ENCODE results near the gene PROK1. TPM values are rescaled to one million over a fixed set of nuclear protein-coding genes. Genes with fewer than 3 reads are reported as not detected.

Gene PROK1
- polyA plus RNA-seq, 3 donors: not detected

GRCh38 chr1:110471131-110471530 is 20.2 kb downstream of the PROK1 start:
- Histone ChIP-seq H3K4me3 (replicated peaks in 1 of 3; ENCODE audit: low read depth in 2 of 3, low read length in 3 of 3) (no peak overlapping the region), H4K20me1 (ENCODE audit: insufficient read depth, low read length) (no peaks in the 10 kb centered on the region), H3K27ac (ENCODE audit: low read depth in 1 of 2, low read length in 2 of 2) (no peak overlapping the region), H3K27me3 (ENCODE audit: control insufficient read depth in 2 of 2, insufficient read depth in 2 of 2, low read length in 2 of 2) (no peaks in the 10 kb centered on the region), H3K4me1 (ENCODE audit: control insufficient read depth in 1 of 2, insufficient read depth in 2 of 2, low read length in 2 of 2) (no peaks in the 10 kb centered on the region), H3K9ac (ENCODE audit: insufficient read depth, low read length, poor library complexity, severe bottlenecking) (no peak overlapping the region), H3K9me3 (replicated peaks in 1 of 2; ENCODE audit: control insufficient read depth in 1 of 2, insufficient read depth in 1 of 2, low read length in 2 of 2) (no peaks in the 10 kb centered on the region), H3K36me3 (replicated peaks in 1 of 2; ENCODE audit: control insufficient read depth in 1 of 2, insufficient read depth in 2 of 2, low read length in 2 of 2) (no peaks in the 10 kb centered on the region), H3K79me2 (ENCODE audit: insufficient read depth, low read length) (no peaks in the 10 kb centered on the region), H2AFZ (ENCODE audit: insufficient read depth, low read depth, low read length, poor library complexity, severe bottlenecking) (no peak overlapping the region), H3K4me2 (replicated peaks; ENCODE audit: extremely low read depth, low read length, poor library complexity, severe bottlenecking) (no peak overlapping the region)
- Mint-ChIP-seq H3K27me3 (ENCODE audit: low read depth in 3 of 3) (peaks cover 0 to 5% (median 1%) of the 10 kb centered on the region in 3 donors), H3K36me3 (no peaks in the 10 kb centered on the region), H3K27ac (no peak overlapping the region), H3K4me3 (no peak overlapping the region), H3K9me3 (peaks cover 0 to 3% (median 0%) of the 10 kb centered on the region in 7 donors), H3K4me1 (no peaks in the 10 kb centered on the region)
- intact Hi-C loops (cut with micrococcal nuclease): no loop called here
- WGBS (ENCODE audit: insufficient coverage): no CpG with 5 or more reads among the region's 3 CpGs
- TF ChIP-seq, protein P1, sequence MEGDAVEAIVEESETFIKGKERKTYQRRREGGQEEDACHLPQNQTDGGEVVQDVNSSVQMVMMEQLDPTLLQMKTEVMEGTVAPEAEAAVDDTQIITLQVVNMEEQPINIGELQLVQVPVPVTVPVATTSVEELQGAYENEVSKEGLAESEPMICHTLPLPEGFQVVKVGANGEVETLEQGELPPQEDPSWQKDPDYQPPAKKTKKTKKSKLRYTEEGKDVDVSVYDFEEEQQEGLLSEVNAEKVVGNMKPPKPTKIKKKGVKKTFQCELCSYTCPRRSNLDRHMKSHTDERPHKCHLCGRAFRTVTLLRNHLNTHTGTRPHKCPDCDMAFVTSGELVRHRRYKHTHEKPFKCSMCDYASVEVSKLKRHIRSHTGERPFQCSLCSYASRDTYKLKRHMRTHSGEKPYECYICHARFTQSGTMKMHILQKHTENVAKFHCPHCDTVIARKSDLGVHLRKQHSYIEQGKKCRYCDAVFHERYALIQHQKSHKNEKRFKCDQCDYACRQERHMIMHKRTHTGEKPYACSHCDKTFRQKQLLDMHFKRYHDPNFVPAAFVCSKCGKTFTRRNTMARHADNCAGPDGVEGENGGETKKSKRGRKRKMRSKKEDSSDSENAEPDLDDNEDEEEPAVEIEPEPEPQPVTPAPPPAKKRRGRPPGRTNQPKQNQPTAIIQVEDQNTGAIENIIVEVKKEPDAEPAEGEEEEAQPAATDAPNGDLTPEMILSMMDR (IDR thresholded peaks at IDR 0.05): no peak
- no peak for DNase-seq

DNA sequence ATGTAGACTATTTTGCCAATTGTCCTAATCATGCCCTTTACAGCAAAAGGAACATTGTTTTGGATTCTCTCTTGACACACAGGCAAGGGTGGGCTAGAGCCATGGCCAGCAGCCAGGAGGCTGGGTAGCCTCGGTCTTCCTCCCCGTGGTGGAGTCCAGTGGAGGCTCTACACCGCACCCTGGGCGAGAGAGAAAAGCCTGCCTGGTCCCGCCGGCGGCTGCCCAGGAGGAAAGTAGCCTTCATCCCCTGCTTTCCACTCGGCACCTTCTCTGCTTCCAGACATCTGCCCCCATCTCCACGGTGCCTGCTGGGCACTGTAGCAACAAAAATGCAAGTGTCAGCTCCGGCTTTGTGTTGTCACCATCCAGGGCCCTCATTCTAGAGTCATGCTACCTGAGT is 21.6 kb downstream of the PROK1 start:
- no peaks in the 10 kb centered on the region for H3K27me3 ChIP-seq (ENCODE audit: control insufficient read depth in 2 of 2, insufficient read depth in 2 of 2, low read length in 2 of 2)
- no peaks in the 10 kb centered on the region for H3K36me3 ChIP-seq (replicated peaks in 1 of 2; ENCODE audit: control insufficient read depth in 1 of 2, insufficient read depth in 2 of 2, low read length in 2 of 2)
- 100% methylated on average over 9 of the region's 10 CpGs for WGBS (ENCODE audit: insufficient coverage)
- Mint-ChIP-seq H3K27me3 (ENCODE audit: low read depth in 3 of 3) (peaks cover 0 to 6% (median 5%) of the 10 kb centered on the region in 3 donors), H3K4me3 (no peak overlapping the region), H3K4me1 (no peaks in the 10 kb centered on the region), H3K9me3 (peaks cover 0 to 3% (median 0%) of the 10 kb centered on the region in 7 donors), H3K27ac (no peak overlapping the region), H3K36me3 (no peaks in the 10 kb centered on the region)
- no peaks in the 10 kb centered on the region for H4K20me1 ChIP-seq (ENCODE audit: insufficient read depth, low read length)
- H2AFZ ChIP-seq (ENCODE audit: insufficient read depth, low read depth, low read length, poor library complexity, severe bottlenecking): no peak overlapping the region
- DNase-seq: no peak
- no peak overlapping the region for H3K4me2 ChIP-seq (replicated peaks; ENCODE audit: extremely low read depth, low read length, poor library complexity, severe bottlenecking)
- H3K4me3 ChIP-seq (replicated peaks in 1 of 3; ENCODE audit: low read depth in 2 of 3, low read length in 3 of 3): no peak overlapping the region
- H3K27ac ChIP-seq (ENCODE audit: low read depth in 1 of 2, low read length in 2 of 2): no peak overlapping the region
- no peak overlapping the region for H3K9ac ChIP-seq (ENCODE audit: insufficient read depth, low read length, poor library complexity, severe bottlenecking)
- TF ChIP-seq, protein P1 (IDR thresholded peaks at IDR 0.05): no peak
- no peaks in the 10 kb centered on the region for H3K9me3 ChIP-seq (replicated peaks in 1 of 2; ENCODE audit: control insufficient read depth in 1 of 2, insufficient read depth in 1 of 2, low read length in 2 of 2)
- H3K4me1 ChIP-seq (ENCODE audit: control insufficient read depth in 1 of 2, insufficient read depth in 2 of 2, low read length in 2 of 2): no peaks in the 10 kb centered on the region
- intact Hi-C loops (cut with micrococcal nuclease): no loop called here
- H3K79me2 ChIP-seq (ENCODE audit: insufficient read depth, low read length): no peaks in the 10 kb centered on the region
